Mammary epithelial cell (primary cell): ENCODE results near the gene TEAD1.

Experiments
- EZH2 ChIP-seq: IDR thresholded peaks from 2 replicates; pipeline ENCODE4 v1.6.1; 2012; ENCODE audit warnings: low read length, inconsistent platforms, borderline replicate concordance
- TF ChIP-seq, protein P1 (sequence below), 2 donors: IDR thresholded peaks in 1 of 2; conservative IDR thresholded peaks in 1 of 2; 2 replicates each; pipeline ENCODE4 v1.5.1; 2011 to 2012; ENCODE audit warnings: inconsistent platforms in 2 of 2, low read length in 2 of 2, mild to moderate bottlenecking in 2 of 2, control low read depth in 1 of 2, low read depth in 1 of 2; ENCODE audit not compliant: insufficient read depth in 1 of 2; ENCODE audit errors: extremely low read depth in 1 of 2

DNA sequence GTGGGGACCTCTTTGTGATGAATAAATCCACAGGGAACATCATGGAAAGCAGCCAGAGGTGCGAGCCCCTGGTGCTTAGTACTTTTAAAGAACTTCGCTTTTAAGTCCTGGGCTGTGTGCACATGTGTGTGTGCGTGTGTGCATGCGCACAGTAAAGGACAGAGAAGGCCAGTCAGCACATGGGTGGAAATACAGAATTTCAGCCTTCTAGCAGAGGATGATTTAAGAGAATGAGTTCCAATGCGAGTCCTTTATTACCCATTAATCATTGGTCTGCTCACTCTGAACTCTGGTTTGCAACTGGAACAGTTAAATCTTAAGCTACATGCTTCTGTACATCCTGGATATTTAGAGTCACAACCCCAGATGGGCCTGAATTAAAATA is 18.9 kb downstream of the TEAD1 start:
- no peak for TF ChIP-seq EZH2
- TF ChIP-seq, protein P1, sequence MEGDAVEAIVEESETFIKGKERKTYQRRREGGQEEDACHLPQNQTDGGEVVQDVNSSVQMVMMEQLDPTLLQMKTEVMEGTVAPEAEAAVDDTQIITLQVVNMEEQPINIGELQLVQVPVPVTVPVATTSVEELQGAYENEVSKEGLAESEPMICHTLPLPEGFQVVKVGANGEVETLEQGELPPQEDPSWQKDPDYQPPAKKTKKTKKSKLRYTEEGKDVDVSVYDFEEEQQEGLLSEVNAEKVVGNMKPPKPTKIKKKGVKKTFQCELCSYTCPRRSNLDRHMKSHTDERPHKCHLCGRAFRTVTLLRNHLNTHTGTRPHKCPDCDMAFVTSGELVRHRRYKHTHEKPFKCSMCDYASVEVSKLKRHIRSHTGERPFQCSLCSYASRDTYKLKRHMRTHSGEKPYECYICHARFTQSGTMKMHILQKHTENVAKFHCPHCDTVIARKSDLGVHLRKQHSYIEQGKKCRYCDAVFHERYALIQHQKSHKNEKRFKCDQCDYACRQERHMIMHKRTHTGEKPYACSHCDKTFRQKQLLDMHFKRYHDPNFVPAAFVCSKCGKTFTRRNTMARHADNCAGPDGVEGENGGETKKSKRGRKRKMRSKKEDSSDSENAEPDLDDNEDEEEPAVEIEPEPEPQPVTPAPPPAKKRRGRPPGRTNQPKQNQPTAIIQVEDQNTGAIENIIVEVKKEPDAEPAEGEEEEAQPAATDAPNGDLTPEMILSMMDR (conservative IDR thresholded peaks at IDR 0.05 in 1 of 2, IDR thresholded peaks at IDR 0.05 in 1 of 2; ENCODE audit: extremely low read depth in 1 of 2, insufficient read depth in 1 of 2, low read depth in 1 of 2, low read length in 2 of 2) = no peak
